Activated CD4-positive, alpha-beta memory T cell treated with anti-CD3 and anti-CD28 coated beads, Interleukin-2, amount 10 ng/mL, durations not matched to agents 7 days and 5 days (primary cell): Measurements from ENCODE around the gene PDLIM5. TPM values are rescaled to one million over a fixed set of nuclear protein-coding genes. Genes with fewer than 3 reads are reported as not detected.
"Not testable (repeated sequence)": the region's sequence is repeated elsewhere in the genome, so short reads cannot be mapped to it uniquely, and the experiment has no call there.

Source experiments
- CTCF ChIA-PET: fragments of 350-600 bp; sonication (Branson Sonifier 250); formaldehyde crosslinking; loops from one replicate; lab custom pipeline; 2021; ENCODE audit warnings: antibody characterized with exemption, inconsistent platforms; lab: Charles Lee
- POLR2A ChIA-PET: fragments of 350-600 bp; sonication (Branson Sonifier 250); formaldehyde crosslinking; loops from one replicate; lab custom pipeline; 2021; ENCODE audit warnings: antibody characterized with exemption; lab: Charles Lee
- DNase-seq: peaks from one replicate; pipeline ENCODE4 v3.0.0-alpha.2; 2020
- H3K27ac Mint-ChIP-seq: one replicate; pipeline ENCODE4 v1.8.0; 2021; ENCODE audit warnings: mild to moderate bottlenecking, mixed read lengths
- H3K27me3 Mint-ChIP-seq: one replicate; pipeline ENCODE4 v1.8.0; 2021; ENCODE audit warnings: mixed read lengths
- H3K36me3 Mint-ChIP-seq: one replicate; pipeline ENCODE4 v1.8.0; 2021; ENCODE audit warnings: low read depth, mixed read lengths
- H3K4me1 Mint-ChIP-seq: one replicate; pipeline ENCODE4 v1.8.0; 2021; ENCODE audit warnings: mixed read lengths
- H3K4me3 Mint-ChIP-seq: one replicate; pipeline ENCODE4 v1.8.0; 2021; ENCODE audit warnings: mild to moderate bottlenecking, mixed read lengths
- H3K9me3 Mint-ChIP-seq: one replicate; pipeline ENCODE4 v1.8.0; 2021; ENCODE audit warnings: mixed read lengths
- total RNA-seq, 2 experiments: library from RNA; stranded (reverse); gene quantifications; one replicate each; pipeline ENCODE4 v1.2.3, GENCODE V29; 2021

PDLIM5 gene
- total RNA-seq, 2 experiments from 2014 or later = 24.0 to 24.9 TPM

DNA sequence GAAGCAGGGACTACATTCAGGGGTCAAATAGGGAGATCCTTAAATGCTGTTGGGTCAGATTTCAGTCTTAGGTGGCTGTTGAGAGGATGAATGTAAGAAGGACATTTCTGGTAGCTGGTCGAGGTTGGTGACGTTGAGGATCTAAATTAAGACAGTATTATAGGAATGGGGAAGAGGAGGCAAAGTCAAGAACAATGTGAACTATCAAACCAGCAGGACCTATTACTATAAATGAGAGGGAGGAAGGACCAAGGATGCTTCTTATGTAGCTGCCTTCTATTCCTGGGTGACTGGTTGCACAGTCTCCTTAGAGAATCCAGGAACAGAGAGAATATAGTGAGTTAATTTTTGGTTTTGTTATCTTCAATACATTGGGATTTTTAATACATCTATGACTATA is 187.6 kb downstream of the PDLIM5 start:
- ChIA-PET POLR2A (no interaction called here), CTCF (no interaction called here)
- DNase-seq = no peak
- Mint-ChIP-seq H3K4me1 (no peaks in the 10 kb centered on the region), H3K27me3 (no peaks in the 10 kb centered on the region), H3K4me3 (no peak overlapping the region), H3K36me3 (no peaks in the 10 kb centered on the region), H3K27ac (no peak overlapping the region), H3K9me3 (no peaks in the 10 kb centered on the region)

GRCh38 chr4:94640151-94640550 is 188.4 kb downstream of the PDLIM5 start:
- ChIA-PET CTCF (no interaction called here), POLR2A (no interaction called here)
- Mint-ChIP-seq H3K4me3 (no peak overlapping the region), H3K4me1 (no peaks in the 10 kb centered on the region), H3K36me3 (no peaks in the 10 kb centered on the region), H3K9me3 (no peaks in the 10 kb centered on the region), H3K27me3 (no peaks in the 10 kb centered on the region), H3K27ac (no peak overlapping the region)
- DNase-seq = no peak

DNA sequence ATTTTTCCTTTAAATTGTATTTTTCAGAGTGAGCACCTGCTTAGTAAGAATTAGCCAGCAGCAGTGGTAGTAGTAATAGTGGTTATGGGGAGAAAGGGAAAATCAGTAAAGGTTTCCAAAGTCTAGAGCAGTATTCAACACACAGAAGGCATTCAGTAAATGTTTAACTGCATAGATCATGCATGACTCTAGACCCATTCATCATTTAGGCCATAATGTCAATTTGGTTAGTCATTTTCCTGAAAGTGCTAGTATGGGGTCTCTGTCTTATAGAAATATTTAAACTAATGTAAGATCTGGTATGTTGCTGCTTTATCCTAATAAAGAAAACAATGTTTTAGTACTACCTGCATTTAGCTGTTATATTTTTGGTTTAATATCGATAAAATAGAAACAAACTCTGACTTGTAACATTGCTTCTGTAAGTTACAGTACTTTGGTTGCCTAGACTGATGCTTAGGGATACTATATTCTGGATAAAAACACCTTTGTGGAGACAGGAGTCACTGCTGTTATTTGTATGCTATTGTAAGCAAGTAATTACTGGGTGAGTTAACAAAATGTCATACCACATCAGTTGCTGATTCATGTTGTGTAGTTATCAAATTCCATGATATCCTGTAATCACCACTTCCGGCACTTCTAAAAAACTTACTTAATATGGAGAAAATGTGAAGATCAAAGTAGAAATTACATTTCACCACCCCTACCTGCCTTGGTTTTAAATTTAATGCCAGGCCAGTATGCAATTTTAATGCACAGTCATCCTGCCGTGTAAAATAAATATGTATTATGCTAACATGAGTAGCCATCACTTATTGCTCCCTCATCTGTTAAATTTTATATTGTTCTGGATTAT is 190.2 kb downstream of the PDLIM5 start:
- Mint-ChIP-seq H3K4me1 (no peaks in the 10 kb centered on the region), H3K36me3 (no peaks in the 10 kb centered on the region), H3K4me3 (no peak overlapping the region), H3K9me3 (no peaks in the 10 kb centered on the region), H3K27ac (no peak overlapping the region), H3K27me3 (no peaks in the 10 kb centered on the region)
- ChIA-PET POLR2A (no interaction called here), CTCF (no interaction called here)
- no peak for DNase-seq

GRCh38 chr4:94642561-94642866 is 190.8 kb downstream of the PDLIM5 start:
- Mint-ChIP-seq H3K4me1 (peaks cover under 1% of the 10 kb centered on the region), H3K9me3 (no peaks in the 10 kb centered on the region), H3K27ac (no peak overlapping the region), H3K27me3 (no peaks in the 10 kb centered on the region), H3K36me3 (no peaks in the 10 kb centered on the region), H3K4me3 (no peak overlapping the region)
- CTCF ChIA-PET = no interaction called here
- POLR2A ChIA-PET = no interaction called here
- no peak for DNase-seq

DNA sequence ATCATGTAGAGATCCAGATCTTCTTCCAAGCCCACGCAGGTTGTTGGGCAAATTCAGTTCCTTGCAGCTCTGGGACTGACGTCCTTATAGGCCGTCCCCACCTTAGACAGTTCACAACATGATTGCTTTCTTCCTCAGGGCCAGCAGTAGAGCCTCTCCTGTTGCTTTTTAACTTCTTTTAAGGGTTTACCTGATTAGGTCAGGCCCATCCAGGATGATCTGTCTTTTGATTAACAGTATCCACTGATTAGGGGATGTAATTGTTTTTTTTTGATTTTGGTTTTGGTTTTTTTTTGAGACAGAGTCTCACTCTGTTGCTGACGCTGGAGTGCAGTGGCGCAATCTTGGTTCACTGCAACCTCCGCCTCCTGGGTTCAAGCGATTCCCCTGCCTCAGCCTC is 197.0 kb downstream of the PDLIM5 start:
- Mint-ChIP-seq H3K36me3 (no peaks in the 10 kb centered on the region), H3K27me3 (no peaks in the 10 kb centered on the region), H3K4me1 (peaks cover 6% of the 10 kb centered on the region), H3K27ac (no peak overlapping the region), H3K9me3 (no peaks in the 10 kb centered on the region), H3K4me3 (no peak overlapping the region)
- no peak for DNase-seq
- CTCF ChIA-PET = no interaction called here
- POLR2A ChIA-PET = interaction anchor here (0.7 kb wide), 1 partner anchor 1363 kb away, joined by 3 read pairs; no protein-coding TSS in a partner anchor

DNA sequence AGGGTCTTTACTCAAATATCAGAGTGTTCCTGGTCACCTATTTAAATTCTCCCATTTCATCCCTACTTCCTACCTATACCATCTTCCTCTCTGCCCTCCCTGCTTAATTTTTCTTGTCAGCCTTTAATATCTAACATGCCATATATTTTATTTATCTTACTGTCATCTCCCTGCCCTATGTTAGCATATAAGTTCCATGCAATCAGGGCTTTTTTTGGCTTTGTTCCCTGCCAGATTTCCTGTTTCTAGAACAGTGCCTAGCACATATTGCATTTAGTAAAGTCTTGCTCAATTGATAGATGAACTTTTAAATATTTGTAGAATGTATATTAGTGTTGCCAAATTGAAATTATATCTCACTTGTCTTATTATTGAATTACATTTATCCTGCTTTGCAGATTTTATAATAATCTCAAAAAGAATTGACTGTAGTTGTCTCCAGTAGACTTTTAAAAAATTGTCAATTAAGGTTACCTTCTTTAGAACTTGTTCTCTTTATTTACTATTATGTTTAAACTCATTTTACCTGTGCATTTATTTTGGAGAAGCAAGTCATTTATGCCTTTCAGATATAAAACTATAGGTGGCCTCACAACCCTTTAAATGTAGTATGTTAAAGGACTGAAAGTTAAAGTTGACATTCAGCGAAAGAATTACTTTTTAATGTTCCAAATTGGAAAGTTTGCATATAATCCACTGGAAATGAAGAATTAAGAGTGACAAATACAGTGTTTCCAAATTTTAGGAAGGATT is 197.8 kb downstream of the PDLIM5 start:
- H3K27me3 Mint-ChIP-seq = no peaks in the 10 kb centered on the region
- ChIA-PET POLR2A (no interaction called here), CTCF (no interaction called here)
- no peaks in the 10 kb centered on the region for H3K36me3 Mint-ChIP-seq
- H3K9me3 Mint-ChIP-seq = no peaks in the 10 kb centered on the region
- no peak for DNase-seq
- H3K27ac Mint-ChIP-seq = no peak overlapping the region
- peaks cover 6% of the 10 kb centered on the region for H3K4me1 Mint-ChIP-seq
- H3K4me3 Mint-ChIP-seq = no peak overlapping the region

GRCh38 chr4:94650134-94650495 is 198.4 kb downstream of the PDLIM5 start:
- Mint-ChIP-seq H3K27ac (no peak overlapping the region), H3K9me3 (no peaks in the 10 kb centered on the region), H3K36me3 (no peaks in the 10 kb centered on the region), H3K27me3 (no peaks in the 10 kb centered on the region), H3K4me3 (no peak overlapping the region), H3K4me1 (peaks cover 6% of the 10 kb centered on the region)
- POLR2A ChIA-PET = no interaction called here
- DNase-seq = no peak
- CTCF ChIA-PET = no interaction called here

DNA sequence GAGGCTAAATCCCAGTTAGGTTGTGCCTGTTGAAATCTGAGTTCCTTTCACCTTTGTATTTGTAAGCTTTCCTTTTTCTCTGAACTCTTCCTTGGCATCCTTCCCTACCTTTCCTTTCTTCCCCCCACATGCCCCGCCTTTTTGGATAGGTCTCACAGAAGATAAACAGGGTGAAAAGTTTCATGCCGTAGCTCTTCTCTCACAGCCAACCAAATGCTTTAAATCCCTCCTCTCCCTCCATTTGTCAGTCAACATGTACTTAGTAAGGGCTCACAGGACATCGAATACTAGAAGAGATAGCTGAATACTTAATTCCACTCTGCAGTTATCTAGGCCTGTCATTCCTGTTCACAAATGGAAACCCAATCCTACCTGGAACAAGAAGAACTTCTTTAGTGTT is 198.9 kb downstream of the PDLIM5 start:
- H3K4me3 Mint-ChIP-seq = no peak overlapping the region

GRCh38 chr4:94653095-94653649 is 201.4 kb downstream of the PDLIM5 start:
- H3K9me3 Mint-ChIP-seq = no peaks in the 10 kb centered on the region
- DNase-seq = no peak
- no peaks in the 10 kb centered on the region for H3K27me3 Mint-ChIP-seq
- CTCF ChIA-PET = no interaction called here
- no peak overlapping the region for H3K27ac Mint-ChIP-seq
- POLR2A ChIA-PET = no interaction called here
- no peak overlapping the region for H3K4me3 Mint-ChIP-seq
- H3K36me3 Mint-ChIP-seq = no peaks in the 10 kb centered on the region
- no peaks in the 10 kb centered on the region for H3K4me1 Mint-ChIP-seq

More for the DNA sequence above, 198.9 kb downstream of the PDLIM5 start:
- POLR2A ChIA-PET = no interaction called here
- DNase-seq = no peak
- Mint-ChIP-seq H3K27me3 (no peaks in the 10 kb centered on the region), H3K4me1 (peaks cover 6% of the 10 kb centered on the region), H3K27ac (no peak overlapping the region), H3K36me3 (no peaks in the 10 kb centered on the region), H3K9me3 (no peaks in the 10 kb centered on the region)
- CTCF ChIA-PET = no interaction called here

DNA sequence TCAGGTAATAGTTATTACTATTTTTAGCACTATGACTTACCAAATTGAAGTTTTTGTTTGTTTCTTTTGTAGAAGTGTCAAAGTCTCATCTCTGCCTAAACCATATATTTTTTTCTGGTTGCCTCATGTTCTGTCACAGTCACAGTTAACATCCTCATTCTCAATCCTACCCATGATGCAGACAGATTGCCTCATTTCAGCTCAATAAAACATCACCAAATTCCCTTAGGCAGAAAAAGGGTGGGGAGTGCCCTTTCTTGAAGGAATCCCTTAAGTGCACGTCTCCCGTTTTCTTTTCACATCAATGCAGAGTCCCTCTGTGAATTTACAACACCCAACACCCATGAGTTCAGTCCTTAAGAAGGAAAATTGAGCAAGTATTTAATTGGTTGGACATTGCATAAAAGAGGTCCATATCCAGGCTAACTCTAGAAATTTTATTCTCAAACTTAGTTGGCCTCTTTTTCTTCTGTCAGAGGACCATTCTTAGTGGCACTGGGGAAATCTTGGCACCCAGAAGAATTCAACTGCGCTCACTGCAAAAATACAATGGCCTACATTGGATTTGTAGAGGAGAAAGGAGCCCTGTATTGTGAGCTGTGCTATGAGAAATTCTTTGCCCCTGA is 202.4 kb downstream of the PDLIM5 start:
- no peaks in the 10 kb centered on the region for H3K9me3 Mint-ChIP-seq
- POLR2A ChIA-PET = no interaction called here
- DNase-seq = no peak
- no peaks in the 10 kb centered on the region for H3K27me3 Mint-ChIP-seq
- H3K36me3 Mint-ChIP-seq = no peaks in the 10 kb centered on the region
- no peak overlapping the region for H3K27ac Mint-ChIP-seq
- no peaks in the 10 kb centered on the region for H3K4me1 Mint-ChIP-seq
- CTCF ChIA-PET = no interaction called here
- no peak overlapping the region for H3K4me3 Mint-ChIP-seq

DNA sequence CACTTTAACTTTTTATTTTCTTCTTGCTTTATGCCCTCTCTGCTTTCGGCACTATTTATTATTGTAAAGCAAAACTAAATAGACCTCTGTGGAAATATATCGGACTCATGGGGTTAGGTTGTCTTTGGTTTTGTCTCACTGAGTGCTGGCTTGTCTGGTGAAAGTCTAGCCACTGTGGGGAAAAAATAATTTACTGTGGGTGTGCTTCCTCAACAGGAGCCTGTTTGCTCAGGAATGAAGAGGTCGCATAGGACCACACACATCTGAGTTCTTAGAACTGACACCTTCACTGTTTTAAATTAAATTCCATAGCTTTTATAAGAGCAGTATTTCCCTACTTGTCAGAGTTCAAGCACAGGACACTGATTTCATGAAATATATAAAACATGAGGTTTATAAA is 203.0 kb downstream of the PDLIM5 start:
- Mint-ChIP-seq H3K27ac (no peak overlapping the region), H3K27me3 (no peaks in the 10 kb centered on the region), H3K36me3 (no peaks in the 10 kb centered on the region), H3K4me3 (no peak overlapping the region), H3K4me1 (no peaks in the 10 kb centered on the region), H3K9me3 (no peaks in the 10 kb centered on the region)
- ChIA-PET POLR2A (no interaction called here), CTCF (no interaction called here)
- no peak for DNase-seq

GRCh38 chr4:94660614-94661013 is 208.9 kb downstream of the PDLIM5 start:
- no peak for DNase-seq
- Mint-ChIP-seq H3K27ac (no peak overlapping the region), H3K4me1 (no peaks in the 10 kb centered on the region), H3K27me3 (no peaks in the 10 kb centered on the region), H3K9me3 (no peaks in the 10 kb centered on the region), H3K36me3 (no peaks in the 10 kb centered on the region), H3K4me3 (no peak overlapping the region)
- ChIA-PET CTCF (no interaction called here), POLR2A (no interaction called here)

- H3K27me3 Mint-ChIP-seq, CTCF ChIA-PET, H3K9me3 Mint-ChIP-seq, H3K4me3 Mint-ChIP-seq, H3K27ac Mint-ChIP-seq, POLR2A ChIA-PET, DNase-seq, H3K36me3 Mint-ChIP-seq, H3K4me1 Mint-ChIP-seq: not testable (repeated sequence)
Measured at GRCh38 chr4:94665021-94665420, 213.3 kb downstream of the PDLIM5 start.
